Motor neuron (in vitro differentiated cells): ENCODE results near the gene ESYT3. TPM values are rescaled to one million over a fixed set of nuclear protein-coding genes. Genes with fewer than 3 reads are reported as not detected.
A peak's percentile ranks its signal among the peaks of the same experiment; 100 is the strongest.
"Not testable (repeated sequence)": the region's sequence is repeated elsewhere in the genome, so short reads cannot be mapped to it uniquely, and the experiment has no call there.

ENCODE experiments used
- ATAC-seq, 8 experiments: fragments of 200-7000 bp; cut with Tn5 transposase; replicated peaks in 6 of 8; 2 replicates each; pipeline ENCODE4 v1.8.0; 2021; ENCODE audit warnings: mild to moderate bottlenecking in 8 of 8, moderate library complexity in 8 of 8
- H3K27ac ChIP-seq, 2 donors: fragments of 250-450 bp; sonication (Bioruptor Pico); 2 replicates each; pipeline ENCODE4 v1.9.0; 2021; ENCODE audit warnings: antibody characterized with exemption in 2 of 2, mild to moderate bottlenecking in 2 of 2, moderate library complexity in 1 of 2
- H3K4me1 ChIP-seq, 2 donors: fragments of 250-450 bp; sonication (Bioruptor Pico); replicated peaks in 1 of 2; 2 replicates each; pipeline ENCODE4 v1.6.1; 2021; ENCODE audit warnings: antibody characterized with exemption in 2 of 2, mild to moderate bottlenecking in 2 of 2, moderate library complexity in 1 of 2
- H3K4me3 ChIP-seq, 5 donors: fragments of 250-450 bp; sonication (Bioruptor Pico); 2 replicates each; pipeline ENCODE4 v1.9.0; 2021; ENCODE audit warnings: antibody characterized with exemption in 5 of 5, mild to moderate bottlenecking in 5 of 5, moderate library complexity in 4 of 5
- WGBS, 10 experiments: fragments of 450-650 bp; shearing (Covaris generic); methylation state at CpG; one replicate each; pipeline ENCODE4 v1.0.0; 2022; 5-methylcytosine and 5-hydroxymethylcytosine counted together
- in situ Hi-C, 9 experiments: fragments of 400-800 bp; cut with MboI; loops; one replicate each; pipeline ENCODE4 v1.15.0; 2021; ENCODE audit warnings: low sequenced_read_pairs in 9 of 9, low pct_unique_long_range_greater_than_20kb in 2 of 9; ENCODE audit not compliant: unreplicated experiment in 9 of 9
- total RNA-seq, 8 experiments: library from RNA; unstranded; fragments of 300-600 nt; gene quantifications; 2 replicates each; pipeline versions ENCODE4 v1.2.3 to v1.2.4, GENCODE V29; 2022

ESYT3 gene
- total RNA-seq, 8 experiments from 2014 or later: 0.71 to 4.5 (median 1.8) TPM

GRCh38 chr3:138492980-138493675, 58.7 kb downstream of the ESYT3 start:
- H3K4me3 ChIP-seq: no peak overlapping the region
- ATAC-seq: no peak
- in situ Hi-C loops: no loop called here
- WGBS, 10 experiments: 87 to 100% (median 100%) methylated on average over 1 to 3 of the region's 4 CpGs; no CpG with 5 or more reads in 4 of the 10 experiments
- H3K27ac ChIP-seq: no peak overlapping the region
- H3K4me1 ChIP-seq: no peaks in the 10 kb centered on the region

- in situ Hi-C loops: no loop called here
- H3K4me1 ChIP-seq: no peaks in the 10 kb centered on the region
- WGBS, 10 experiments: 0 to 100% (median 80%) methylated on average over 1 to 3 of the region's 3 CpGs; no CpG with 5 or more reads in 1 of the 10 experiments
- H3K4me3 ChIP-seq: no peak overlapping the region
- peak in 3 of 8 experiments; percentile 32 to 89 (median 80) for ATAC-seq
- H3K27ac ChIP-seq: no peak overlapping the region
Measured at GRCh38 chr3:138493804-138494606, 59.6 kb downstream of the ESYT3 start.

GRCh38 chr3:138494607-138494929, 60.2 kb downstream of the ESYT3 start:
- H3K4me3 ChIP-seq: no peak overlapping the region
- ATAC-seq: no peak
- no peaks in the 10 kb centered on the region for H3K4me1 ChIP-seq
- in situ Hi-C loops: no loop called here
- no peak overlapping the region for H3K27ac ChIP-seq

- H3K4me3 ChIP-seq, H3K27ac ChIP-seq, ATAC-seq, H3K4me1 ChIP-seq, in situ Hi-C loops: not testable (repeated sequence)
- 81 to 100% (median 100%) methylated on average over 1 to 2 of the region's 3 CpGs; no CpG with 5 or more reads in 4 of the 10 experiments for WGBS, 10 experiments
Measured at GRCh38 chr3:138495638-138496037, 61.2 kb downstream of the ESYT3 start.

GRCh38 chr3:138496436-138496835, 62.0 kb downstream of the ESYT3 start:
- 75 to 100% (median 86%) methylated on average over 1 to 2 of the region's 2 CpGs; no CpG with 5 or more reads in 1 of the 10 experiments for WGBS, 10 experiments
- Histone ChIP-seq H3K4me3 (no peak overlapping the region), H3K27ac (no peak overlapping the region), H3K4me1 (no peaks in the 10 kb centered on the region)
- in situ Hi-C loops: no loop called here
- ATAC-seq: no peak

GRCh38 chr3:138497021-138497420, 62.6 kb downstream of the ESYT3 start:
- Histone ChIP-seq H3K4me1 (no peaks in the 10 kb centered on the region), H3K27ac (no peak overlapping the region), H3K4me3 (no peak overlapping the region)
- ATAC-seq: no peak
- in situ Hi-C loops: no loop called here

- no peak for ATAC-seq
- Histone ChIP-seq H3K4me3 (no peak overlapping the region), H3K27ac (no peak overlapping the region), H3K4me1 (no peaks in the 10 kb centered on the region)
- 89 to 100% (median 100%) methylated on average over 1 of the region's 1 CpG for WGBS, 10 experiments
- in situ Hi-C loops: no loop called here
Measured at GRCh38 chr3:138497851-138498250, 63.4 kb downstream of the ESYT3 start.

GRCh38 chr3:138498991-138499390, 64.6 kb downstream of the ESYT3 start:
- ATAC-seq: no peak
- Histone ChIP-seq H3K4me1 (no peaks in the 10 kb centered on the region), H3K4me3 (no peak overlapping the region), H3K27ac (no peak overlapping the region)
- in situ Hi-C loops: no loop called here

GRCh38 chr3:138507524-138507923, 73.1 kb downstream of the ESYT3 start:
- 85 to 100% (median 96%) methylated on average over 2 to 3 of the region's 3 CpGs for WGBS, 10 experiments
- in situ Hi-C loops: no loop called here
- no peak for ATAC-seq
- Histone ChIP-seq H3K4me1 (no peaks in the 10 kb centered on the region), H3K27ac (no peak overlapping the region), H3K4me3 (no peak overlapping the region)

GRCh38 chr3:138509586-138509985, 75.2 kb downstream of the ESYT3 start:
- H3K27ac ChIP-seq: no peak overlapping the region
- in situ Hi-C loops: no loop called here
- no peak overlapping the region for H3K4me3 ChIP-seq
- WGBS, 10 experiments: 100% methylated on average over 1 to 2 of the region's 2 CpGs; no CpG with 5 or more reads in 3 of the 10 experiments
- no peak for ATAC-seq
- no peaks in the 10 kb centered on the region for H3K4me1 ChIP-seq

- Histone ChIP-seq H3K4me3 (no peak overlapping the region), H3K27ac (no peak overlapping the region)
- in situ Hi-C loops: no loop called here
Measured at GRCh38 chr3:138511945-138512344, 77.5 kb downstream of the ESYT3 start.

GRCh38 chr3:138513090-138513843, 78.9 kb downstream of the ESYT3 start:
- H3K27ac ChIP-seq: no peak overlapping the region
- ATAC-seq: no peak
- H3K4me3 ChIP-seq: no peak overlapping the region
- in situ Hi-C loops: no loop called here
- WGBS, 10 experiments: 100% methylated on average over 2 of the region's 2 CpGs; no CpG with 5 or more reads in 7 of the 10 experiments
- H3K4me1 ChIP-seq: no peaks in the 10 kb centered on the region

More at GRCh38 chr3:138511945-138512344, 77.5 kb downstream of the ESYT3 start:
- peak in 2 of 8 experiments; percentile 41 to 61 for ATAC-seq
- H3K4me1 ChIP-seq: no peaks in the 10 kb centered on the region

GRCh38 chr3:138521445-138521844, 87.0 kb downstream of the ESYT3 start:
- H3K4me1 ChIP-seq, H3K4me3 ChIP-seq, ATAC-seq, in situ Hi-C loops, H3K27ac ChIP-seq: not testable (repeated sequence)
- WGBS, 10 experiments: 100% methylated on average over 2 to 7 of the region's 23 CpGs; no CpG with 5 or more reads in 8 of the 10 experiments
